ENCODE results near the gene PTGER2.

DNA sequence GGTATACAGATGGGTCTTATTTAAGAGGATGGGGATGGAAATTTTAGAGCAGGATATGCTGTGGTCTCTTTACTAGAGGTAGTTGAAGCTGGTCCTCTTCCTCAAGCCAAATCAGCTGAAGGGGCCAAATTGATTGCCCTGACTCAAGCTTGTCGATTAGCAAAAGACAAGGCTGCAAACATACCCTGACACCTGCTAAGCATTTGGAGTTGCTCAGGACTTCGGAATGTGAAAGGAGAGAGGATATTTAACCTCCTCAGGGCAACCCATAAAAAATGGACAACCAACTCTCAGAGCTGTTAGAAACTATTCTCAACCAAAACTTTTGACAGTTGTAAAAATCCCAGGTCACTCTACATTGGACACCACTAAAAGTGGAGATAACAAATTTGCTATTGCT lies 31.0 kb upstream of the PTGER2 start:
- TF ChIP-seq, protein P1, sequence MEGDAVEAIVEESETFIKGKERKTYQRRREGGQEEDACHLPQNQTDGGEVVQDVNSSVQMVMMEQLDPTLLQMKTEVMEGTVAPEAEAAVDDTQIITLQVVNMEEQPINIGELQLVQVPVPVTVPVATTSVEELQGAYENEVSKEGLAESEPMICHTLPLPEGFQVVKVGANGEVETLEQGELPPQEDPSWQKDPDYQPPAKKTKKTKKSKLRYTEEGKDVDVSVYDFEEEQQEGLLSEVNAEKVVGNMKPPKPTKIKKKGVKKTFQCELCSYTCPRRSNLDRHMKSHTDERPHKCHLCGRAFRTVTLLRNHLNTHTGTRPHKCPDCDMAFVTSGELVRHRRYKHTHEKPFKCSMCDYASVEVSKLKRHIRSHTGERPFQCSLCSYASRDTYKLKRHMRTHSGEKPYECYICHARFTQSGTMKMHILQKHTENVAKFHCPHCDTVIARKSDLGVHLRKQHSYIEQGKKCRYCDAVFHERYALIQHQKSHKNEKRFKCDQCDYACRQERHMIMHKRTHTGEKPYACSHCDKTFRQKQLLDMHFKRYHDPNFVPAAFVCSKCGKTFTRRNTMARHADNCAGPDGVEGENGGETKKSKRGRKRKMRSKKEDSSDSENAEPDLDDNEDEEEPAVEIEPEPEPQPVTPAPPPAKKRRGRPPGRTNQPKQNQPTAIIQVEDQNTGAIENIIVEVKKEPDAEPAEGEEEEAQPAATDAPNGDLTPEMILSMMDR (conservative IDR thresholded peaks at IDR 0.05; ENCODE audit: low read length): no peak
- TF ChIP-seq EZH2phosphoT487 (IDR thresholded peaks at IDR 0.05; ENCODE audit: borderline replicate concordance): no peak
